Mucosa of stomach (tissue), 1 donor: ENCODE measurements around the gene WDR5B.
"Not testable (repeated sequence)": the region's sequence is repeated elsewhere in the genome, so short reads cannot be mapped to it uniquely, and the experiment has no call there.

ENCODE experiments used
- H3K27me3 ChIP-seq: one replicate; pipeline ENCODE4 v1.7.0; 2013; ENCODE audit warnings: mild to moderate bottlenecking, low read length; ENCODE audit not compliant: control insufficient read depth, insufficient read depth
- H3K36me3 ChIP-seq: one replicate; pipeline ENCODE4 v1.7.0; 2013; ENCODE audit warnings: low read length; ENCODE audit not compliant: control insufficient read depth, insufficient read depth
- H3K4me1 ChIP-seq: one replicate; pipeline ENCODE4 v1.7.0; 2013; ENCODE audit warnings: mild to moderate bottlenecking, low read length; ENCODE audit not compliant: control insufficient read depth, insufficient read depth
- H3K4me3 ChIP-seq: one replicate; pipeline ENCODE4 v1.7.0; 2013; ENCODE audit warnings: low read length
- H3K9ac ChIP-seq: one replicate; pipeline ENCODE4 v1.7.0; 2013; ENCODE audit warnings: mild to moderate bottlenecking, low read length, moderate library complexity
- H3K9me3 ChIP-seq: one replicate; pipeline ENCODE4 v1.7.0; 2013; ENCODE audit warnings: mild to moderate bottlenecking, low read length, moderate library complexity; ENCODE audit not compliant: control insufficient read depth
- donor health status: Pancreatic carcinoma.

WDR5B gene

GRCh38 chr3:122387709-122388108, 28.2 kb downstream of the WDR5B start:
- Histone ChIP-seq H3K4me3 (no peak overlapping the region), H3K4me1 (peaks cover 13% of the 10 kb centered on the region), H3K36me3 (no peaks in the 10 kb centered on the region), H3K27me3 (no peaks in the 10 kb centered on the region), H3K9me3 (no peaks in the 10 kb centered on the region), H3K9ac (no peak overlapping the region)

DNA sequence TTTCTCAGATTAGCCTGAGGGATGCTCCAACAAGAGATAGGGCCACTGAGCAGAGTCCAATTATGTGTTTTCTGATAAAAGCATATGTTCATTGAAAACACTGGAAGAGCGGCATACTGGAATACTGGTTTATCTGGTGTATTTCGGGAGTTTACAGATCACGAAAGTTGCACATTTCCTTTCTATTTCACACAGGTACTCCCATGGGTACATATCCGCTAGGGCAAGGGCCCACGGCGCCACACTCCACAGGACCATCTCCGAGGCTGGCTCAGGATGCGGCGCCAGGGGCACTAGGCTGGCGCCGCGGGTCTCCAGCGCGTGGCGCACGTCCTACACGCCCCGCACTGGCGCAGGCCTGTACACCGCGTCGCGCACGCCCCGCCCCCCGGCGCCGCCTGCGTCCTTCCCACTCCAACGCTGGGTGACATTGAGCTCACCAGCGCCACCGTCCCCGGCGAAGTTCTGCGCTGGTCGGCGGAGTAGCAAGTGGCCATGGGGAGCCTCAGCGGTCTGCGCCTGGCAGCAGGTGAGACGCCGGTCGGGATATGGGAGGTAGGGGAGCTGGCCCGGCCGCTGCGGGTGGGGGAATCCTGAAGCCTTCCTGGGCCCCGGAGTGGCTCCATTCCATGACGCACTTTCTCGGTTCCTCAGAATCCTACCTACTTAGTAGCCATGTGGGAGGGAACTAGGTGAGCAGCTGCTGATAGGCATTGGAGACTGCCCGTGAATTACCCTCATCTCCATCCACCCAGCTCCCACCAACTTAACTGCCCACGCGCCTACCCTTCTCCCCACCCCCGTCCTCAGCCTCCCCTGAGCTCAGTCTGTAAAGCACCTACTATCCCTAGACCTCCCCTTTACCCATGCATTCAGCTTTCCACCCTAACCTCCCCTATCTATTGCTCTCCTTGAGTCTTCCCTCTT, 31.8 kb downstream of the WDR5B start, which contains the start of gene FAM162A:
Gene FAM162A (plus strand): TSS at position 412 of the 927 bp plus-strand sequence. CDS start 84 bp downstream, at position 496.
- no peaks in the 10 kb centered on the region for H3K27me3 ChIP-seq
- peak within 1 kb of the TSS; percentile 84 for H3K9ac ChIP-seq
- peaks cover 19% of the 10 kb centered on the region for H3K4me1 ChIP-seq
- H3K9me3 ChIP-seq: no peaks in the 10 kb centered on the region
- H3K4me3 ChIP-seq: peak within 1 kb of the TSS; percentile 98
- H3K36me3 ChIP-seq: no peaks in the 10 kb centered on the region

GRCh38 chr3:122382888-122383666, 32.8 kb downstream of the WDR5B start, which contains the start of gene MIX23:
Gene MIX23, minus strand, starts transcription at chr3:122383231. Its CDS starts 7 bp downstream, at chr3:122383224.
- peaks cover 19% of the 10 kb centered on the region for H3K4me1 ChIP-seq
- H3K4me3 ChIP-seq: peak within 1 kb of the TSS; percentile 98
- H3K27me3 ChIP-seq: no peaks in the 10 kb centered on the region
- no peaks in the 10 kb centered on the region for H3K9me3 ChIP-seq
- H3K9ac ChIP-seq: peak within 1 kb of the TSS; percentile 84
- H3K36me3 ChIP-seq: no peaks in the 10 kb centered on the region

- Histone ChIP-seq H3K4me1 (peaks cover 8% of the 10 kb centered on the region), H3K4me3 (no peak overlapping the region), H3K9me3 (no peaks in the 10 kb centered on the region), H3K36me3 (no peaks in the 10 kb centered on the region), H3K9ac (no peak overlapping the region), H3K27me3 (no peaks in the 10 kb centered on the region)
Observed at GRCh38 chr3:122377975-122378374, 37.9 kb downstream of the WDR5B start.

GRCh38 chr3:122374034-122374433, 41.8 kb downstream of the WDR5B start:
- H3K9ac ChIP-seq: no peak overlapping the region
- no peaks in the 10 kb centered on the region for H3K4me1 ChIP-seq
- H3K27me3 ChIP-seq: no peaks in the 10 kb centered on the region
- no peak overlapping the region for H3K4me3 ChIP-seq
- H3K9me3 ChIP-seq: no peaks in the 10 kb centered on the region
- no peaks in the 10 kb centered on the region for H3K36me3 ChIP-seq

DNA sequence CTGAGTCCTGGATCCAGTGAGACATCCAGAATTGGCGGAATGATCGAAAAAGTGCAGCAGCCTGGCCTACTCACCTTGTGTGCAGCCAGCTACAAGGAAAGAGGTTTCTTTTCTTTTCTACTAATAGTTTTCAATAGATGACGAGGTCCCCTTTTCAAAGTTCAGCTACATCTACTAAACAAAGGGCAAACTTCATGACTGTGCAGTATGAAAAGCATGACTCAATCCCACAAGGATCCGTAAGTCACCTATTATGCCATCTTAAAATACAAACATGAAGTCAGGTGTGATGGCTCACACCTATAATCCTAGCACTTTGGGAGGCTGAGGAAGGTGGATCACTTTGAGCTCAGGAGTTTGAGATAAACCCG, 49.5 kb downstream of the WDR5B start:
- Histone ChIP-seq H3K36me3 (no peaks in the 10 kb centered on the region), H3K9ac (no peak overlapping the region), H3K4me1 (peaks cover 30% of the 10 kb centered on the region), H3K27me3 (no peaks in the 10 kb centered on the region), H3K4me3 (no peak overlapping the region), H3K9me3 (no peaks in the 10 kb centered on the region)

GRCh38 chr3:122365582-122366378, 50.1 kb downstream of the WDR5B start:
- not testable (repeated sequence) for H3K9ac ChIP-seq, H3K27me3 ChIP-seq
- peaks cover 30% of the 10 kb centered on the region for H3K4me1 ChIP-seq

DNA sequence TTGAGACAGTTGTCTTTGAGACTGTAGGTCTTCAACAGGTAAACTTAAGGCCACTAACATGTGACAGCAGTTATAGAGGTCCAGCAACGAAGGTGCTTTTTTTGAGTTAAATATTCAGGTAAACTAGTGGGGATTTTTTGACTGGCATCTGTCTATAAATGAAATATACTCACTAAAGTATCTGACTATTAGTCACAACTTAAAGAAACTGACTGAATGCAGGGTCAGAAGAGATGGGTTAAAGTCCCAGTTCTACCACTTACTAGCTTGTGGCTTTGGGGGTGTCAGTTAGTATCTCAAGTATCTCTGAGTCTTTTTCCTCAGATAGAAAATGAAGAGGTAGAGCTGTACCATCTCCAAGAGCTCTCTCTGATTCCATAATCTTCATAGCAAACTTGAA, 50.8 kb downstream of the WDR5B start:
- no peaks in the 10 kb centered on the region for H3K36me3 ChIP-seq
- H3K9me3 ChIP-seq: no peaks in the 10 kb centered on the region
- no peak overlapping the region for H3K4me3 ChIP-seq
- no peak overlapping the region for H3K9ac ChIP-seq
- no peaks in the 10 kb centered on the region for H3K27me3 ChIP-seq
- H3K4me1 ChIP-seq: peaks cover 30% of the 10 kb centered on the region

More at GRCh38 chr3:122365582-122366378, 50.1 kb downstream of the WDR5B start:
- not testable (repeated sequence) for H3K36me3 ChIP-seq, H3K4me3 ChIP-seq, H3K9me3 ChIP-seq

GRCh38 chr3:122364490-122364889, 51.4 kb downstream of the WDR5B start:
- Histone ChIP-seq H3K9me3 (no peaks in the 10 kb centered on the region), H3K9ac (no peak overlapping the region), H3K27me3 (no peaks in the 10 kb centered on the region), H3K4me3 (no peak overlapping the region), H3K4me1 (peaks cover 30% of the 10 kb centered on the region), H3K36me3 (no peaks in the 10 kb centered on the region)
